ENCODE measurements around the gene RHOJ.
"Not testable (repeated sequence)": the region's sequence is repeated elsewhere in the genome, so short reads cannot be mapped to it uniquely, and the experiment has no call there.

Gene RHOJ

GRCh38 chr14:63276492-63277342 lies 72.5 kb downstream of the RHOJ start:
- H3K4me1 Mint-ChIP-seq = no peaks in the 10 kb centered on the region
- no peak overlapping the region for H3K27ac Mint-ChIP-seq (ENCODE audit: low read depth)
- no peaks in the 10 kb centered on the region for H3K9me3 Mint-ChIP-seq
- no peak for DNase-seq (ENCODE audit: low spot score in 2 of 2)
- H3K36me3 Mint-ChIP-seq (ENCODE audit: insufficient read depth) = no peaks in the 10 kb centered on the region
- ATAC-seq (replicated peaks; ENCODE audit: extremely low read depth, poor library complexity, severe bottlenecking) = no peak
- no peak overlapping the region for H3K4me3 Mint-ChIP-seq
- no peaks in the 10 kb centered on the region for H3K27me3 Mint-ChIP-seq

DNA sequence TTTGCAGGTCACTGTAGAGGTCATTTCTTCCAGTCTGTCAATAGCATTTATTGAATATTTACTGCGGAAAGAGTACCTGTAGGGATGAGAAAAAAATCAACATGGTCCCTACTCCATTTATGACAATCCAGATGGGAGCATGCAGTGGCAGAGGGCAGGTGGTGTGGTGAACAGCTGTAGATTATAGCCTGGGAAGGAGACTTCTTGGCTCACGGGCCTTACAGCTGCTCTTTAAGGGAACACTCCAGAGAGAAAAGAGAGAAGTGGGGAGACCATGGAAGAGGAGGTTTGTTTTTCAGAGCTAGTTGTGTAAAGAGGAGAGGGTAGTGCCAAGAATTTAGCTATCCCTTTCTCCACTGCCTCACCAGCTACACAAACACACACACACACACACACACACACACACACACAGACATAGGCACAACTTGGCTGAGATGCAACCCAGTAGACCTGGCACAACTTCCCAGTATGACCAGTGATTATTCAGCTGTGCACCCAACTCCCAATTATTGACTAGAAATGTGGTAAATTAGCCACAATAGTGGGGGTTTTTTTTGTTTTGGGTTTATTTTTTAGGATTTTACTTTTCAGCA lies 73.4 kb downstream of the RHOJ start:
- H3K36me3 Mint-ChIP-seq (ENCODE audit: insufficient read depth) = no peaks in the 10 kb centered on the region
- no peak overlapping the region for H3K4me3 Mint-ChIP-seq
- ATAC-seq (replicated peaks; ENCODE audit: extremely low read depth, poor library complexity, severe bottlenecking) = no peak
- H3K27ac Mint-ChIP-seq (ENCODE audit: low read depth) = no peak overlapping the region
- H3K4me1 Mint-ChIP-seq = no peaks in the 10 kb centered on the region
- no peaks in the 10 kb centered on the region for H3K27me3 Mint-ChIP-seq
- no peaks in the 10 kb centered on the region for H3K9me3 Mint-ChIP-seq
- DNase-seq (ENCODE audit: low spot score in 2 of 2) = no peak

GRCh38 chr14:63279933-63280332 lies 75.7 kb downstream of the RHOJ start:
- ATAC-seq (replicated peaks; ENCODE audit: extremely low read depth, poor library complexity, severe bottlenecking); H3K27me3 Mint-ChIP-seq; H3K27ac Mint-ChIP-seq (ENCODE audit: low read depth); H3K9me3 Mint-ChIP-seq; H3K4me1 Mint-ChIP-seq; DNase-seq (ENCODE audit: low spot score in 2 of 2); H3K4me3 Mint-ChIP-seq; H3K36me3 Mint-ChIP-seq (ENCODE audit: insufficient read depth): not testable (repeated sequence)

GRCh38 chr14:63282997-63283883 lies 79.0 kb downstream of the RHOJ start:
- H3K4me1 Mint-ChIP-seq = no peaks in the 10 kb centered on the region
- H3K36me3 Mint-ChIP-seq (ENCODE audit: insufficient read depth) = no peaks in the 10 kb centered on the region
- no peaks in the 10 kb centered on the region for H3K9me3 Mint-ChIP-seq
- DNase-seq (ENCODE audit: low spot score in 2 of 2) (no peak), ATAC-seq (replicated peaks; ENCODE audit: extremely low read depth, poor library complexity, severe bottlenecking) (no peak)
- H3K4me3 Mint-ChIP-seq = no peak overlapping the region
- H3K27ac Mint-ChIP-seq (ENCODE audit: low read depth) = no peak overlapping the region
- H3K27me3 Mint-ChIP-seq = no peaks in the 10 kb centered on the region

DNA sequence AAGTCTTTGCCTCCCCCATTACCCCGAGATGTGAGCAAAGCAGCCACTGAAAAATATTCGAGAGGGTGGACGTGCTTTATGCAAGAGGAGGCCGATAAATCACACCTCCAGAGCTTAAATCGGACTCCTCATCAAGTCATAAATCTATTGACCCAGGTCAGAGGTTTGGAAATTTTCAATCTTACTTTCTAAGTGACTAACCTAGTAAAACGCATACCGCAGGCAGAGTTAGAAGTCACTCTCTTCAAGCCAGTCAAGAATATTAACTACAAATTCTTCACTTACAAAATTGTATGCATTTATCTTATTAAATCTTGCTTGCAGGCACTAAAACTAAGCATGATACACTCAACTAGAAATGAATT lies 79.6 kb downstream of the RHOJ start:
- Mint-ChIP-seq H3K27me3 (no peaks in the 10 kb centered on the region), H3K36me3 (ENCODE audit: insufficient read depth) (no peaks in the 10 kb centered on the region), H3K4me1 (no peaks in the 10 kb centered on the region), H3K27ac (ENCODE audit: low read depth) (no peak overlapping the region), H3K4me3 (no peak overlapping the region), H3K9me3 (no peaks in the 10 kb centered on the region)
- DNase-seq (ENCODE audit: low spot score in 2 of 2) (no peak), ATAC-seq (replicated peaks; ENCODE audit: extremely low read depth, poor library complexity, severe bottlenecking) (no peak)

- H3K9me3 Mint-ChIP-seq = no peaks in the 10 kb centered on the region
- H3K4me1 Mint-ChIP-seq = no peaks in the 10 kb centered on the region
- no peak for DNase-seq (ENCODE audit: low spot score in 2 of 2)
- no peaks in the 10 kb centered on the region for H3K36me3 Mint-ChIP-seq (ENCODE audit: insufficient read depth)
- H3K27me3 Mint-ChIP-seq = peaks cover 5% of the 10 kb centered on the region
- ATAC-seq (replicated peaks; ENCODE audit: extremely low read depth, poor library complexity, severe bottlenecking) = no peak
- no peak overlapping the region for H3K4me3 Mint-ChIP-seq
- no peak overlapping the region for H3K27ac Mint-ChIP-seq (ENCODE audit: low read depth)
Measured at GRCh38 chr14:63286071-63286470, 81.8 kb downstream of the RHOJ start.

GRCh38 chr14:63287666-63288483 lies 83.6 kb downstream of the RHOJ start:
- Mint-ChIP-seq H3K27me3 (peaks cover 23% of the 10 kb centered on the region), H3K36me3 (ENCODE audit: insufficient read depth) (no peaks in the 10 kb centered on the region), H3K4me3 (no peak overlapping the region), H3K27ac (ENCODE audit: low read depth) (no peak overlapping the region), H3K4me1 (no peaks in the 10 kb centered on the region), H3K9me3 (no peaks in the 10 kb centered on the region)
- no peak for DNase-seq (ENCODE audit: low spot score in 2 of 2)
- ATAC-seq (replicated peaks; ENCODE audit: extremely low read depth, poor library complexity, severe bottlenecking) = no peak

GRCh38 chr14:63288853-63289252 lies 84.6 kb downstream of the RHOJ start:
- Mint-ChIP-seq H3K36me3 (ENCODE audit: insufficient read depth) (no peaks in the 10 kb centered on the region), H3K27me3 (peaks cover 24% of the 10 kb centered on the region), H3K4me1 (no peaks in the 10 kb centered on the region), H3K4me3 (no peak overlapping the region), H3K27ac (ENCODE audit: low read depth) (no peak overlapping the region), H3K9me3 (no peaks in the 10 kb centered on the region)
- no peak for DNase-seq (ENCODE audit: low spot score in 2 of 2)
- ATAC-seq (replicated peaks; ENCODE audit: extremely low read depth, poor library complexity, severe bottlenecking) = no peak

DNA sequence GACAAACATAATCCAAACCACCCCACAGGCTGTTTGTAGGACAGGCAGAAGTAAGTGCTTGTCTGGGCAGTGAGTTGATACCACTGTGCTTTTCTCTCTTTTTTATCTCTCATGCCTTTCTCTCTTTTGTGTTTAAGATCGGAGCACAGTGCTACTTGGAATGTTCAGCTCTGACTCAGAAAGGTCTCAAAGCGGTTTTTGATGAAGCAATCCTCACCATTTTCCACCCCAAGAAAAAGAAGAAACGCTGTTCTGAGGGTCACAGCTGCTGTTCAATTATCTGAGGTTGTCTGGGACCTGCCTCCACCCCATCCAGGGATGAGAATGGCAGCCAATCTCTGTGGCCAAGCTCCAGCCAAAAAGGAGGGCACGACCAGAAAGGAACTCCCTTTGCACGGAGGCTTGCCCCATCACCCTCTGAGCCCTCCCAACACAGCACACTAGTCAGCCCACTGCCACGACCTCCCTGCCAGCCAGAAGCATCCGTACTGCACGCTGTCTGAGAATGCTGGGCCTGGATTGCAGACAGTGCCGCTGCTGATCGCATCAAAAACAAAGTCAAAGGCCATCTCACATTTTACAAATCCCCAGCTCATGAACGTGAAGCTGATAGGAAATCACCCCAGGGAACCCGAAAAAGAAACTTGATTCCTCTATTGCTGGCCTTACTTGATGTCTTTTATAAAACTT lies 86.6 kb downstream of the RHOJ start:
- Mint-ChIP-seq H3K27ac (ENCODE audit: low read depth) (no peak overlapping the region), H3K9me3 (no peaks in the 10 kb centered on the region), H3K27me3 (peaks cover 33% of the 10 kb centered on the region), H3K36me3 (ENCODE audit: insufficient read depth) (no peaks in the 10 kb centered on the region), H3K4me1 (peaks cover 8% of the 10 kb centered on the region), H3K4me3 (no peak overlapping the region)
- DNase-seq (ENCODE audit: low spot score in 2 of 2) (no peak), ATAC-seq (replicated peaks; ENCODE audit: extremely low read depth, poor library complexity, severe bottlenecking) (no peak)

DNA sequence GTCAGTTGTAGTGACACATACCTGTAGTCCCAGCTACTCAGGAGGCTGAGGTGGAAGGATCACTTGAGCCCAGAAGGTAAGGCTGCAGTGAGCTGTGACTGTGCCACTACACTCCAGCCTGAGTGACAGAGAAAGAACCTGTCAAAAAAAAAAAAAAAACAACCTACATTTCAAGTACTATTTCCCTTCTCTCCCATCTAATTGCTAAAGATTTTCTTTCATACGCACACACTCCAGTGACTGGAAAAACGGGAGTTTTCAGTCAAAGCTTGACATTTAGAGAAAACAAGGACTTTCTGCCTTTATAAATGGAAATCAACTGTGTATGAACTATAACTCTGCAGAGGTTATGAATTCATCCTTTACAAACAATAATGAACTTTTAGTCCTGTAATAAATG lies 88.6 kb downstream of the RHOJ start:
- H3K27ac Mint-ChIP-seq (ENCODE audit: low read depth) = no peak overlapping the region
- no peaks in the 10 kb centered on the region for H3K9me3 Mint-ChIP-seq
- H3K4me1 Mint-ChIP-seq = peaks cover 8% of the 10 kb centered on the region
- H3K36me3 Mint-ChIP-seq (ENCODE audit: insufficient read depth) = no peaks in the 10 kb centered on the region
- no peak for DNase-seq (ENCODE audit: low spot score in 2 of 2)
- no peak overlapping the region for H3K4me3 Mint-ChIP-seq
- ATAC-seq (replicated peaks; ENCODE audit: extremely low read depth, poor library complexity, severe bottlenecking) = no peak
- peaks cover 33% of the 10 kb centered on the region for H3K27me3 Mint-ChIP-seq

DNA sequence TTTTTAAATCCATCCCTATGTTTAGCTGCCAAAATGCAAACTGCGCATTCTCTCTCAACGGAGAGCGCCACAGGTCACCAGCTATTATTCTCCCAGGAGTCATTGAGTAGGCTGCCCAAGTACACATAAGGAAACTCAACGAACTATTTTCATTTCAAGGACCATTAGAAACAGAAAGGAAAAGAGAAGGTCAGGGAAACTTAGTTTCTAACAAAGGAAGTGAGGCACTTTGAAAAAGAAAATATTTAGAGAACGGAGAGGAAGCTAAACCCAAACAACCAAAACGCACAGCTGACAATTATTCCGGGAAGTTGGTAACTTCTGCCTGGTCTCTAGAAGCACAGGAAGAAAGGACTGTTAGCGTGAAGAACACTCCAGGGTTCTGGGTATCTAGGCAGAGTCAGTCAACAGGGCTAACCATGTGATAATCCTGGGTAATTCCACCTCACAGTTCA lies 91.0 kb downstream of the RHOJ start:
- Mint-ChIP-seq H3K27me3 (peaks cover 33% of the 10 kb centered on the region), H3K4me1 (peaks cover 8% of the 10 kb centered on the region), H3K9me3 (no peaks in the 10 kb centered on the region), H3K36me3 (ENCODE audit: insufficient read depth) (no peaks in the 10 kb centered on the region), H3K4me3 (peak overlapping the region; percentile 8), H3K27ac (ENCODE audit: low read depth) (peak overlapping the region; percentile 13)
- no peak for DNase-seq (ENCODE audit: low spot score in 2 of 2)
- no peak for ATAC-seq (replicated peaks; ENCODE audit: extremely low read depth, poor library complexity, severe bottlenecking)
